Lower leg skin (tissue), 3 donors: Measurements from ENCODE around the gene DNAH14.

ENCODE experiments used
- POLR2A ChIP-seq, 2 donors: fragments of 450-650 bp; IDR thresholded peaks; one replicate each; pipeline ENCODE4 v1.6.1; 2016 to 2017; ENCODE audit warnings: antibody characterized with exemption in 2 of 2, mild to moderate bottlenecking in 1 of 2, moderate library complexity in 1 of 2
- TF ChIP-seq, protein P1 (sequence below), 3 donors: fragments of 450-650 bp; IDR thresholded peaks; one replicate each; pipeline ENCODE4 v1.5.1; 2016; ENCODE audit warnings: antibody characterized with exemption in 3 of 3, mild to moderate bottlenecking in 3 of 3, moderate library complexity in 2 of 3

- TF ChIP-seq, protein P1, sequence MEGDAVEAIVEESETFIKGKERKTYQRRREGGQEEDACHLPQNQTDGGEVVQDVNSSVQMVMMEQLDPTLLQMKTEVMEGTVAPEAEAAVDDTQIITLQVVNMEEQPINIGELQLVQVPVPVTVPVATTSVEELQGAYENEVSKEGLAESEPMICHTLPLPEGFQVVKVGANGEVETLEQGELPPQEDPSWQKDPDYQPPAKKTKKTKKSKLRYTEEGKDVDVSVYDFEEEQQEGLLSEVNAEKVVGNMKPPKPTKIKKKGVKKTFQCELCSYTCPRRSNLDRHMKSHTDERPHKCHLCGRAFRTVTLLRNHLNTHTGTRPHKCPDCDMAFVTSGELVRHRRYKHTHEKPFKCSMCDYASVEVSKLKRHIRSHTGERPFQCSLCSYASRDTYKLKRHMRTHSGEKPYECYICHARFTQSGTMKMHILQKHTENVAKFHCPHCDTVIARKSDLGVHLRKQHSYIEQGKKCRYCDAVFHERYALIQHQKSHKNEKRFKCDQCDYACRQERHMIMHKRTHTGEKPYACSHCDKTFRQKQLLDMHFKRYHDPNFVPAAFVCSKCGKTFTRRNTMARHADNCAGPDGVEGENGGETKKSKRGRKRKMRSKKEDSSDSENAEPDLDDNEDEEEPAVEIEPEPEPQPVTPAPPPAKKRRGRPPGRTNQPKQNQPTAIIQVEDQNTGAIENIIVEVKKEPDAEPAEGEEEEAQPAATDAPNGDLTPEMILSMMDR (IDR thresholded peaks at IDR 0.05): no peak
- no peak for TF ChIP-seq POLR2A (IDR thresholded peaks at IDR 0.05)
Observed at GRCh38 chr1:224931605-224932004, 2.1 kb downstream of the DNAH14 start.
